HL-60 (cell line): ENCODE data around the gene NABP2.
A peak's percentile ranks its signal among the peaks of the same experiment; 100 is the strongest.

Experiments used
- DNase-seq, 2 experiments: peaks; one replicate each; pipeline ENCODE4 v3.0.0-alpha.2; 2010 to 2020; ENCODE audit warnings: low read depth in 1 of 2, low spot score in 1 of 2
- H3K27ac ChIP-seq: fragments of 250-450 bp; sonication (Bioruptor Pico); replicated peaks from 2 replicates; pipeline ENCODE4 v1.5.1; 2020; ENCODE audit warnings: mild to moderate bottlenecking, moderate library complexity
- H3K27me3 ChIP-seq: fragments of 250-450 bp; sonication (Bioruptor Pico); 2 replicates; pipeline ENCODE4 v1.5.1; 2021; ENCODE audit warnings: mild to moderate bottlenecking, moderate library complexity; ENCODE audit not compliant: insufficient read depth, poor library complexity, severe bottlenecking
- H3K4me3 ChIP-seq: replicated peaks from 2 replicates; pipeline ENCODE4 v1.5.1; 2011; ENCODE audit warnings: mild to moderate bottlenecking, control low read depth, low read length; ENCODE audit not compliant: insufficient read depth
- CTCF ChIP-seq: IDR thresholded peaks from one replicate; pipeline ENCODE4 v1.5.1; 2011; ENCODE audit warnings: low read length, control low read depth, inconsistent platforms; ENCODE audit not compliant: insufficient read depth
- GABPA ChIP-seq: IDR thresholded peaks from 2 replicates; pipeline ENCODE4 v1.6.1; 2012; ENCODE audit warnings: low read depth
- POLR2AphosphoS5 ChIP-seq: IDR thresholded peaks from 2 replicates; pipeline ENCODE4 v1.6.1; 2012; ENCODE audit warnings: low read depth
- REST ChIP-seq: IDR thresholded peaks from 2 replicates; pipeline ENCODE4 v1.6.1; 2012; ENCODE audit warnings: low read depth; ENCODE audit not compliant: insufficient replicate concordance
- SPI1 ChIP-seq: IDR thresholded peaks from 2 replicates; pipeline ENCODE4 v1.6.1; 2012; ENCODE audit warnings: low read depth, mild to moderate bottlenecking, borderline replicate concordance

Gene NABP2

GRCh38 chr12:56229916-56230431 is 5.8 kb downstream of the NABP2 start, which contains the start of gene SLC39A5:
TSS of gene SLC39A5 (plus strand) at chr12:56230051. CDS start at chr12:56231275, 1,224 bp downstream.
- peak; percentile 75 for TF ChIP-seq SPI1
- TF ChIP-seq POLR2AphosphoS5 = no peak
- H3K27ac ChIP-seq = no peak within 1 kb of the TSS
- DNase-seq = peak in 1 of 2 experiments; percentile 27
- H3K4me3 ChIP-seq = no peak within 1 kb of the TSS
- H3K27me3 ChIP-seq = no peaks in the 10 kb centered on the region

- no peak for TF ChIP-seq POLR2AphosphoS5
- TF ChIP-seq CTCF = no peak
- TF ChIP-seq REST = no peak
- TF ChIP-seq GABPA = no peak
- TF ChIP-seq SPI1 = no peak
- Histone ChIP-seq H3K4me3 (no peak overlapping the region), H3K27me3 (no peaks in the 10 kb centered on the region), H3K27ac (no peak overlapping the region)
- no peak for DNase-seq
These were observed 6.5 kb downstream of the NABP2 start for GRCh38 chr12:56230432-56231183.

GRCh38 chr12:56231184-56231582 is 7.0 kb downstream of the NABP2 start:
- no peaks in the 10 kb centered on the region for H3K27me3 ChIP-seq

More at GRCh38 chr12:56231184-56231582, 7.0 kb downstream of the NABP2 start:
- Histone ChIP-seq H3K27ac (no peak overlapping the region), H3K4me3 (no peak overlapping the region)
- DNase-seq = no peak
- TF ChIP-seq GABPA (no peak), SPI1 (no peak), CTCF (no peak), REST (no peak)
